ENCODE measurements around the gene SYTL1. TPM values are rescaled to one million over a fixed set of nuclear protein-coding genes. Genes with fewer than 3 reads are reported as not detected.

Gene SYTL1
- total RNA-seq, 2 donors from 2014 or later: 24.2 to 39.5 TPM

- DNase-seq (ENCODE audit: low spot score) (no peak), ATAC-seq (no peak)
- H3K9me3 Mint-ChIP-seq: no peaks in the 10 kb centered on the region
- no peaks in the 10 kb centered on the region for H3K27me3 Mint-ChIP-seq
- H3K4me1 Mint-ChIP-seq (ENCODE audit: low read depth in 2 of 2): peaks cover 29 to 30% of the 10 kb centered on the region in 2 donors
- H3K4me3 Mint-ChIP-seq: peak overlapping the region; percentile 66
- H3K36me3 Mint-ChIP-seq: no peaks in the 10 kb centered on the region
- peak overlapping the region; percentile 16 to 67 for H3K27ac Mint-ChIP-seq
Measured at GRCh38 chr1:27358038-27358927, 16.5 kb downstream of the SYTL1 start.

DNA sequence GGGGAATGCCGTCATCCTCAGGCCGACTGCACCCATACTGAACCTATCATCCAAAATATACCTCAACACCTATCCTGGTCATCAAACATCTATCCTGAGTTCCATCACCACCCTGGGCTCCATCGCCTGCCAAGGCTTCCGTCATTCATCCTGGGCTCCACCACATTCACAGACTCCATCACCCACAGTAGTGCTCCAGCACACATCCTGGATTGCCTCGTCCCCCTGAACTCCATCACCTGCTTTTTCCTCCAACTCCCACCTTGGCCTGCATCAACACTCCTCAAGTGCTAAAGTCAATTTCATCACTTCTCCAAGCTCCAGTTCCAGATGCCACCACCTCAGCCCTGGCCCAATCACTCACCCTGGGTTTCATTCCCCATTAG, 17.1 kb downstream of the SYTL1 start:
- H3K27ac Mint-ChIP-seq: peak overlapping the region in 1 of 2 donors; percentile 16

GRCh38 chr1:27359822-27360158, 18.0 kb downstream of the SYTL1 start:
- ATAC-seq (no peak), DNase-seq (ENCODE audit: low spot score) (no peak)
- Mint-ChIP-seq H3K4me3 (peak overlapping the region; percentile 80), H3K4me1 (ENCODE audit: low read depth in 2 of 2) (peaks cover 34 to 38% of the 10 kb centered on the region in 2 donors), H3K27ac (peak overlapping the region; percentile 27 to 51), H3K36me3 (no peaks in the 10 kb centered on the region), H3K27me3 (no peaks in the 10 kb centered on the region), H3K9me3 (no peaks in the 10 kb centered on the region)

More for the DNA sequence above, 17.1 kb downstream of the SYTL1 start:
- Mint-ChIP-seq H3K4me1 (ENCODE audit: low read depth in 2 of 2) (peaks cover 29 to 30% of the 10 kb centered on the region in 2 donors), H3K9me3 (no peaks in the 10 kb centered on the region), H3K27me3 (no peaks in the 10 kb centered on the region), H3K4me3 (peak overlapping the region; percentile 80), H3K36me3 (no peaks in the 10 kb centered on the region)
- ATAC-seq: no peak
- no peak for DNase-seq (ENCODE audit: low spot score)

DNA sequence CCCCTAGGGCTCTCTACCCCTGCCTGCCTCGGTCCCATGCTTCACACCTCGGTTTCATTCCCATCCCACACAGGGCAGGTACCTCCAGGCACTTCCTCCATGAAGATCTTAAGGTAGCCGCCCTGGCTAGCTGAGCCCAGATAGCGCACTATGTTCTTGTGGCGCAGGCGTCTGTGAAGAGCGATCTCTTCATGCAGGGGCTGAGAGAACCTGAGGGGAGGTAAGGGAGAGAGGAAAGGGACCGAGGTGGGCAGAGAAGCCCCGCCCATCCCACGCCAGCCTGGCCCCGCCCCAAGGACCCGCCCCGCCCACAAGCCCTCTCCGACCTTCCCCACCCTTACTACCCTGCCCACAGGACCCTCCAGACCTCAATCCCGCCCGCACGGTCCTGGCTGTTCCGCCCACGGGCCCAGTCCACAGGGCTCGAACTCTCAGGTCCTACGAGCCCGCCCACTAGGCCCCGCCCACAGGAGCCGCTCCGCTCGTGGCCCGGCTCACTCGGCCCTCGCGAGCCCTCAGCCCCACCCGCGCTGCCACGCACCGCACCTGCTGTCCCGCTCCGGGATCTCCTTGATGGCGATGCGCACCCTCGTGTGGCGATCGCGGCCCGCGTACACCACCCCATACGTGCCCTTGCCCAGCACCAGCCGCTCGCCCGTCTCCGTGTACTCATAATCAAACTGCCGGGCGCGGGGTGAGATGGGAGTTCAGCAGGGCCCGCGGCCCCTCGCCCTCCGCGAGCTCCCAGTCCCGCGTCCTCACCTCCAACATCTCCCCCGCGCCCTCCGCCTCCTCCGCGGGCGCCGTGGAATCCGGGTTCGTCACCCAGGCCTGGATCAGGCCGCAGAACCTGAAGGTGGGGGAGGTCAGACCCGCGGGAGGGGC, 18.6 kb downstream of the SYTL1 start:
- H3K9me3 Mint-ChIP-seq: no peaks in the 10 kb centered on the region

GRCh38 chr1:27361044-27361402, 19.2 kb downstream of the SYTL1 start:
- ATAC-seq (no peak), DNase-seq (ENCODE audit: low spot score) (no peak)
- H3K27ac Mint-ChIP-seq: no peak overlapping the region
- H3K9me3 Mint-ChIP-seq: no peaks in the 10 kb centered on the region
- peak overlapping the region; percentile 80 for H3K4me3 Mint-ChIP-seq
- H3K36me3 Mint-ChIP-seq: no peaks in the 10 kb centered on the region
- no peaks in the 10 kb centered on the region for H3K27me3 Mint-ChIP-seq
- peaks cover 39 to 43% of the 10 kb centered on the region in 2 donors for H3K4me1 Mint-ChIP-seq (ENCODE audit: low read depth in 2 of 2)

More for the DNA sequence above, 18.6 kb downstream of the SYTL1 start:
- Mint-ChIP-seq H3K27ac (peak overlapping the region; percentile 27 to 51), H3K4me3 (peak overlapping the region; percentile 80), H3K4me1 (ENCODE audit: low read depth in 2 of 2) (peaks cover 37 to 42% of the 10 kb centered on the region in 2 donors), H3K36me3 (no peaks in the 10 kb centered on the region), H3K27me3 (no peaks in the 10 kb centered on the region)
- ATAC-seq (peak; percentile 18 to 40), DNase-seq (ENCODE audit: low spot score) (peak; percentile 70)

DNA sequence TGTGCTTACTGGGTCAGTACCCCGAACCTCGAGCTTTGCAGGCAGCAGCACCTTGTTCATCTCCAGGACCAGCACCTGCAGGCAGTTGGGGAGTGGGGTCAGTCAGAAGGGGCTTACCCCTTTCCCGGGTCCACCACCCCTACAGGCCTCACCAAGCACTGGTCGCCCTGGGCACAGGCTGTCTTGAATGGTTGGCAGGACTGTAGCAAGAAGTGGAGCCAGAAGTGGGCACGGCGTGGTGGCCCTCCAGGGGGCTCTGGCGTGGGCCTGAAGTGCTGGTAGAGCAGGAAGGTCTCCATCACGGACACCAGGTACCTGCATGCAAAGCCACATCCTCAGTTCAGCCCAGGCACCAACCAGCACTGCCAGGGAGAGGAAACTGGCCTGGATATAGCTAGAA, 19.7 kb downstream of the SYTL1 start:
- ATAC-seq (no peak), DNase-seq (ENCODE audit: low spot score) (no peak)
- no peaks in the 10 kb centered on the region for H3K9me3 Mint-ChIP-seq
- H3K36me3 Mint-ChIP-seq: no peaks in the 10 kb centered on the region
- H3K27me3 Mint-ChIP-seq: no peaks in the 10 kb centered on the region
- peak overlapping the region; percentile 80 for H3K4me3 Mint-ChIP-seq
- H3K27ac Mint-ChIP-seq: no peak overlapping the region
- peaks cover 37 to 43% of the 10 kb centered on the region in 2 donors for H3K4me1 Mint-ChIP-seq (ENCODE audit: low read depth in 2 of 2)

GRCh38 chr1:27363766-27364695, 22.2 kb downstream of the SYTL1 start:
- ATAC-seq (no peak), DNase-seq (ENCODE audit: low spot score) (no peak)
- Mint-ChIP-seq H3K4me3 (no peak overlapping the region), H3K27me3 (no peaks in the 10 kb centered on the region), H3K4me1 (ENCODE audit: low read depth in 2 of 2) (peaks cover 32 to 39% of the 10 kb centered on the region in 2 donors), H3K36me3 (no peaks in the 10 kb centered on the region), H3K27ac (peak overlapping the region in 1 of 2 donors; percentile 20), H3K9me3 (no peaks in the 10 kb centered on the region)

DNA sequence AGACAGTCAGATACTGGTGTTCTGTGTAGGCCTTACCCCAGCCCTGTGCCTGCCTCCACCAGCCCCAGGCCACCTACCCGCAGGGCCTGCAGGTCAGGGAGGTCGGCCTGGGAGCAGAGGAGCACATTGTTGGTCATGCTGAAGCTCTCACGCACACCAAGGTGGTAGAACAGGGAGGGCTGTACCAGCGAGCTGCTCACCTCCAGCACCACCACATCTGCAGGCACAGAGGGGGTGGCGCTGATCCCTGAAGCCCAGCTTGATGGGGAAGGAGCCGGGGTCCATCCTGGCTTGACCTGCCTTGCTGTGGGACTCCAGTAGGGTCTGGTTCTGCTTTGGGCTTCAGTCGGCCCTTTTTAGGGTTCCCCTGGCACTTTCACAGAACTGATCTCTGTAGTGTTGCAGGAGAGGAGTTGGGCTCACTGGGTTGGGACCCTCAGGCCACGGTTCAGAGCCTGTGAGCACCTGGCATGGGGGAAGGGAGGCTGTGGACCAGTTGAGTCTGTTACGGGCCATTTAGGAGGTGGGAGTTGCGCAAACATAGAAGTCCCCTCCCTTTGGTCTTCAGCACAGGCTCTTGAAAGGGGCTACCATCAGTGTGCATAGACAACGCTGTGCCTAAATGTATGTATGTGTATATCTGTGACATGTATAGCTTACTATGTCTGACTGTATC, 23.0 kb downstream of the SYTL1 start:
- H3K9me3 Mint-ChIP-seq: no peaks in the 10 kb centered on the region
- H3K27ac Mint-ChIP-seq: peak overlapping the region; percentile 77 to 81

GRCh38 chr1:27365372-27366112, 23.7 kb downstream of the SYTL1 start:
- no peaks in the 10 kb centered on the region for H3K27me3 Mint-ChIP-seq
- peak overlapping the region; percentile 77 to 81 for H3K27ac Mint-ChIP-seq
- peaks cover 23 to 26% of the 10 kb centered on the region in 2 donors for H3K4me1 Mint-ChIP-seq (ENCODE audit: low read depth in 2 of 2)
- H3K36me3 Mint-ChIP-seq: no peaks in the 10 kb centered on the region
- no peaks in the 10 kb centered on the region for H3K9me3 Mint-ChIP-seq
- peak; percentile 77 to 85 for ATAC-seq
- H3K4me3 Mint-ChIP-seq: peak overlapping the region; percentile 90
- DNase-seq (ENCODE audit: low spot score): peak; percentile 84

More for the DNA sequence above, 23.0 kb downstream of the SYTL1 start:
- H3K36me3 Mint-ChIP-seq: no peaks in the 10 kb centered on the region
- DNase-seq (ENCODE audit: low spot score): peak; percentile 45
- H3K4me1 Mint-ChIP-seq (ENCODE audit: low read depth in 2 of 2): peaks cover 27 to 33% of the 10 kb centered on the region in 2 donors
- peak in 1 of 2 donors; percentile 4 for ATAC-seq
- H3K4me3 Mint-ChIP-seq: peak overlapping the region; percentile 90
- no peaks in the 10 kb centered on the region for H3K27me3 Mint-ChIP-seq

DNA sequence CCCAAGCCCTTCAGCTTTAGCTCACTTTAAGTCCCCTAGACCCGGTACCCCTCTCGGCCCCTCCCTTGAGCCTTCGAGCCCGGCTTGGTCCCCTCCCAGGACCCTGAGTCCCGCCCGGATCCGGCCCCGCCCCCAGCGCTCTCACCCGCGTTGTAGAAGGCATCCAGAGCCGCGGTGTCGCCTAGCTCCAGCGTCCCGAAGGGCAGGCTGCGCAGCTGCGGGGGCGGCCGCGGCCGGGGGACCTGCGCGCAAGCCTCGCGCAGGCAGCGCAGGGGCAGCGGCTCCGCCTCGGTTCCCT, 24.2 kb downstream of the SYTL1 start:
- no peaks in the 10 kb centered on the region for H3K27me3 Mint-ChIP-seq
- peak; percentile 80 to 84 for ATAC-seq
- H3K27ac Mint-ChIP-seq: peak overlapping the region; percentile 77 to 81
- H3K9me3 Mint-ChIP-seq: no peaks in the 10 kb centered on the region
- no peaks in the 10 kb centered on the region for H3K36me3 Mint-ChIP-seq
- DNase-seq (ENCODE audit: low spot score): peak; percentile 89
- H3K4me1 Mint-ChIP-seq (ENCODE audit: low read depth in 2 of 2): peaks cover 23 to 25% of the 10 kb centered on the region in 2 donors
- H3K4me3 Mint-ChIP-seq: peak overlapping the region; percentile 90

DNA sequence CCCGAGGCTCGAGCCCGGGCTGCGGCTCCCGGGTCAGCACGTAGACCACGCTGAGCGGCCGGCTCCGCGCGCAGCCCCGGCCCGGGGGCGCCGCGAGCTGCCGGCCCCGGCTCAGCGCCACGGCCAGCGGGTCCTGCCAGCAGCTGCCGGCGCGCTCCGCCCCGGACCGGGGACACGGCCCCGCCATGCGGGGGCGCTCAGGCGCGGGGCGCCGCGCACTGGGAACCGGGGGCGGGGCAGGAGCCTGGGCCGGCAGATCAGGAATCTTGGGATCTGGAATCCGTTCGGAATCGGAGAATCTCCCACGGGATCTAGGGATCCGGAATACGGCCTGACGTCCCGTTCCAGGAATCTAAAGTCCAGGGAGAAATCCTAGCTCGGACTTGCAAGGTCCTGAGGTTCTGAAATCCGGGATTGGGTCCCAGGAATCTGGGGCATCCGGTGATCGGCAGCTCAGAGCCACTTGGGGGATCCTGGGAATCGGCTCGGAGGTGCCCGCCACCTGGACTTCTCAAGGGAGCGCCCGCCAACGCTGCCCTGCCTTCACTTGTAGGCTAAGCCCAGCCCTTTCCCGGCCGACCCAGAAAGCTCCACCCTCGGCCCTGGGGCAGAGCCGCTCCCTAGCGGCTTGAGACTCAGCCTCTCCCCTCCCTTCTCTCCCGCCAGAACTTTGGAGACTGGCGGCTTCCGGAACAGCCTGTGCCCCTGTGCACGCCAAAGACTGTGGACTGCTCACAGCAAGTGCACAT, 24.8 kb downstream of the SYTL1 start, which contains the start of gene MAP3K6:
Gene MAP3K6, minus strand, starts transcription at position 551 of the 749 bp plus-strand sequence. Its CDS starts 364 bp downstream, at position 187.
- Mint-ChIP-seq H3K4me1 (ENCODE audit: low read depth in 2 of 2) (peaks cover 23 to 25% of the 10 kb centered on the region in 2 donors), H3K36me3 (no peaks in the 10 kb centered on the region), H3K9me3 (no peaks in the 10 kb centered on the region), H3K4me3 (peak within 1 kb of the TSS; percentile 90), H3K27me3 (no peaks in the 10 kb centered on the region), H3K27ac (peak within 1 kb of the TSS; percentile 77 to 81)
- ATAC-seq (peak; percentile 63 to 74), DNase-seq (ENCODE audit: low spot score) (no peak)

Data from natural killer cell treated with Interleukin-12 subunit alpha and Interleukin-12 subunit beta and Interleukin-15 and Interleukin-18, amount 100 ng/mL, for 72 hours (primary cell).